ENCODE measurements around the gene SSBP3.

GRCh38 chr1:54374766-54375165, 31.4 kb downstream of the SSBP3 start:
- no peak for TF ChIP-seq ZNF8 (CRISPR knock-in tag; IDR thresholded peaks at IDR 0.05)
- no peak for TF ChIP-seq GLIS3 (CRISPR knock-in tag; IDR thresholded peaks at IDR 0.05)
- TF ChIP-seq ZFP30 (CRISPR knock-in tag; IDR thresholded peaks at IDR 0.05) = no peak
- no peak for TF ChIP-seq SNAI2 (CRISPR knock-in tag; IDR thresholded peaks at IDR 0.05)
- TF ChIP-seq CSDC2 (CRISPR knock-in tag; IDR thresholded peaks at IDR 0.05) = no peak
- TF ChIP-seq ISL1 (CRISPR knock-in tag; IDR thresholded peaks at IDR 0.05) = no peak

All from SK-N-SH treated with all-trans-retinoic acid at 6 μM for 48 hours (cell line).